Chondrocyte (in vitro differentiated cells): Measurements from ENCODE around the gene ANTXR1. TPM values are rescaled to one million over a fixed set of nuclear protein-coding genes. Genes with fewer than 3 reads are reported as not detected.

Source experiments
- DNase-seq: peaks from one replicate; pipeline ENCODE4 v3.0.0; 2021; ENCODE audit warnings: mixed read lengths, low spot score
- H3K27ac Mint-ChIP-seq: one replicate; pipeline ENCODE4 v1.8.0; 2021; ENCODE audit warnings: mild to moderate bottlenecking, moderate library complexity, mixed read lengths; ENCODE audit not compliant: unreplicated experiment
- H3K27me3 Mint-ChIP-seq: 2 replicates; pipeline ENCODE4 v1.8.0; 2021; ENCODE audit warnings: low read depth, mixed read lengths
- H3K36me3 Mint-ChIP-seq: 2 replicates; pipeline ENCODE4 v1.8.0; 2021; ENCODE audit warnings: low read depth, mixed read lengths
- H3K4me1 Mint-ChIP-seq: 2 replicates; pipeline ENCODE4 v1.8.0; 2021; ENCODE audit warnings: low read depth, mild to moderate bottlenecking, mixed read lengths
- H3K4me3 Mint-ChIP-seq: one replicate; pipeline ENCODE4 v1.8.0; 2021; ENCODE audit warnings: mild to moderate bottlenecking, moderate library complexity, mixed read lengths; ENCODE audit not compliant: unreplicated experiment
- H3K9me3 Mint-ChIP-seq: 2 replicates; pipeline ENCODE4 v1.8.0; 2021; ENCODE audit warnings: low read depth, mixed read lengths
- CTCF ChIP-seq: fragments of 200-600 bp; sonication (generic); IDR thresholded peaks from 2 replicates; pipeline ENCODE4 v1.5.0; 2021; ENCODE audit warnings: antibody characterized with exemption, mild to moderate bottlenecking, moderate library complexity
- total RNA-seq: library from RNA; stranded (reverse); gene quantifications from 3 replicates; pipeline ENCODE4 v1.2.1, GENCODE V29; 2021

Gene ANTXR1
- total RNA-seq, 1 donor from 2014 or later: 351 TPM

- H3K4me1 Mint-ChIP-seq: peaks cover 75% of the 10 kb centered on the region
- H3K27ac Mint-ChIP-seq: no peak overlapping the region
Measured at GRCh38 chr2:69165091-69165880, 152.3 kb downstream of the ANTXR1 start.

GRCh38 chr2:69166465-69166811 lies 153.5 kb downstream of the ANTXR1 start:
- TF ChIP-seq CTCF: no peak
- Mint-ChIP-seq H3K36me3 (peaks cover 40% of the 10 kb centered on the region), H3K9me3 (no peaks in the 10 kb centered on the region), H3K27ac (no peak overlapping the region), H3K4me1 (peaks cover 74% of the 10 kb centered on the region), H3K4me3 (no peak overlapping the region), H3K27me3 (no peaks in the 10 kb centered on the region)
- DNase-seq: no peak

More at GRCh38 chr2:69165091-69165880, 152.3 kb downstream of the ANTXR1 start:
- Mint-ChIP-seq H3K36me3 (peaks cover 44% of the 10 kb centered on the region), H3K9me3 (no peaks in the 10 kb centered on the region), H3K27me3 (no peaks in the 10 kb centered on the region), H3K4me3 (no peak overlapping the region)
- no peak for DNase-seq
- TF ChIP-seq CTCF: no peak

GRCh38 chr2:69166812-69167468 lies 154.0 kb downstream of the ANTXR1 start:
- H3K27ac Mint-ChIP-seq: no peak overlapping the region
- no peaks in the 10 kb centered on the region for H3K27me3 Mint-ChIP-seq
- no peaks in the 10 kb centered on the region for H3K9me3 Mint-ChIP-seq

GRCh38 chr2:69167469-69167822 lies 154.5 kb downstream of the ANTXR1 start:
- Mint-ChIP-seq H3K9me3 (no peaks in the 10 kb centered on the region), H3K36me3 (peaks cover 41% of the 10 kb centered on the region), H3K4me1 (peaks cover 73% of the 10 kb centered on the region), H3K27me3 (no peaks in the 10 kb centered on the region), H3K4me3 (no peak overlapping the region), H3K27ac (no peak overlapping the region)
- no peak for DNase-seq
- no peak for TF ChIP-seq CTCF

More at GRCh38 chr2:69166812-69167468, 154.0 kb downstream of the ANTXR1 start:
- DNase-seq: no peak
- no peak overlapping the region for H3K4me3 Mint-ChIP-seq
- peaks cover 73% of the 10 kb centered on the region for H3K4me1 Mint-ChIP-seq
- no peak for TF ChIP-seq CTCF
- peaks cover 40% of the 10 kb centered on the region for H3K36me3 Mint-ChIP-seq

- Mint-ChIP-seq H3K27me3 (no peaks in the 10 kb centered on the region), H3K4me1 (peaks cover 68% of the 10 kb centered on the region), H3K36me3 (peaks cover 44% of the 10 kb centered on the region), H3K27ac (peak overlapping the region; percentile 49), H3K9me3 (no peaks in the 10 kb centered on the region), H3K4me3 (no peak overlapping the region)
- no peak for TF ChIP-seq CTCF
- no peak for DNase-seq
Measured at GRCh38 chr2:69168144-69168813, 155.3 kb downstream of the ANTXR1 start.
